MCF 10A (cell line): Measurements from ENCODE around the gene MPDZ. TPM values are rescaled to one million over a fixed set of nuclear protein-coding genes. Genes with fewer than 3 reads are reported as not detected.

Experiments
- BruUV-seq: library from RNA; stranded (reverse); fragments of 400-500 nt; replicated peaks from 2 replicates; lab custom pipeline; 2021; lab: Mats Ljungman, UMichigan
- CTCF ChIA-PET: fragments of 300-600 bp; sonication (Branson Sonifier 250); formaldehyde crosslinking; extraction: SDS; loops from one replicate; lab custom pipeline; 2021; ENCODE audit warnings: antibody characterized with exemption, inconsistent platforms; lab: Yijun Ruan, JAX
- POLR2A ChIA-PET: fragments of 300-600, 350-650 bp; sonication (Branson Sonifier 250); formaldehyde crosslinking; extraction: SDS; loops from one replicate; lab custom pipeline; 2020; ENCODE audit warnings: antibody characterized with exemption, inconsistent platforms; lab: Yijun Ruan, JAX
- DNase-seq: peaks from one replicate; pipeline ENCODE4 v3.0.0-alpha.2; 2018; ENCODE audit not compliant: unreplicated experiment
- H3K27ac Mint-ChIP-seq: one replicate; pipeline ENCODE4 v1.8.0; 2022; ENCODE audit warnings: mild to moderate bottlenecking, low read depth, mixed read lengths; ENCODE audit not compliant: unreplicated experiment
- H3K27me3 Mint-ChIP-seq: one replicate; pipeline ENCODE4 v1.8.0; 2022; ENCODE audit warnings: mixed read lengths; ENCODE audit not compliant: insufficient read depth, unreplicated experiment
- H3K36me3 Mint-ChIP-seq: one replicate; pipeline ENCODE4 v1.8.0; 2022; ENCODE audit warnings: mild to moderate bottlenecking, moderate library complexity, mixed read lengths; ENCODE audit not compliant: insufficient read depth, unreplicated experiment
- H3K4me1 Mint-ChIP-seq: one replicate; pipeline ENCODE4 v1.8.0; 2022; ENCODE audit warnings: mixed read lengths; ENCODE audit not compliant: insufficient read depth, unreplicated experiment
- H3K4me3 Mint-ChIP-seq: one replicate; pipeline ENCODE4 v1.8.0; 2022; ENCODE audit warnings: mild to moderate bottlenecking, moderate library complexity, mixed read lengths; ENCODE audit not compliant: unreplicated experiment
- H3K9me3 Mint-ChIP-seq: one replicate; pipeline ENCODE4 v1.8.0; 2022; ENCODE audit warnings: mixed read lengths; ENCODE audit not compliant: unreplicated experiment
- CTCF ChIP-seq: fragments of 200-600 bp; IDR thresholded peaks from one replicate; pipeline ENCODE4 v1.8.0; 2022; ENCODE audit warnings: antibody characterized with exemption, mild to moderate bottlenecking; ENCODE audit not compliant: unreplicated experiment
- intact Hi-C: fragments of 100-400 bp; cut with micrococcal nuclease; formaldehyde crosslinking; loops from 2 replicates; pipeline ENCODE4 v1.14.1; 2022
- total RNA-seq: library from RNA; stranded (reverse); gene quantifications from 2 replicates; pipeline ENCODE4 v1.2.3, GENCODE V29; 2022

MPDZ gene
- total RNA-seq, 1 experiment from 2014 or later, result 8.8 TPM

- Mint-ChIP-seq H3K9me3 (no peaks in the 10 kb centered on the region), H3K27me3 (no peaks in the 10 kb centered on the region), H3K27ac (no peak overlapping the region), H3K4me3 (no peak overlapping the region), H3K4me1 (no peaks in the 10 kb centered on the region), H3K36me3 (peaks cover 3% of the 10 kb centered on the region)
- no peak for DNase-seq
- POLR2A ChIA-PET, result no interaction called here
- no TSS peak for BruUV-seq
- no peak for TF ChIP-seq CTCF
- intact Hi-C loops, result no loop called here
- CTCF ChIA-PET, result no interaction called here
Measured at GRCh38 chr9:13239660-13240059, 39.8 kb downstream of the MPDZ start.

GRCh38 chr9:13239208-13239607 lies 40.3 kb downstream of the MPDZ start:
- no peak overlapping the region for H3K4me3 Mint-ChIP-seq
- H3K9me3 Mint-ChIP-seq, result no peaks in the 10 kb centered on the region
- TF ChIP-seq CTCF, result no peak
- H3K27ac Mint-ChIP-seq, result no peak overlapping the region
- ChIA-PET POLR2A (no interaction called here), CTCF (no interaction called here)
- peaks cover 5% of the 10 kb centered on the region for H3K36me3 Mint-ChIP-seq
- DNase-seq, result no peak
- no peaks in the 10 kb centered on the region for H3K4me1 Mint-ChIP-seq
- H3K27me3 Mint-ChIP-seq, result no peaks in the 10 kb centered on the region
- no TSS peak for BruUV-seq
- intact Hi-C loops, result no loop called here

GRCh38 chr9:13234932-13235331 lies 44.6 kb downstream of the MPDZ start:
- ChIA-PET POLR2A (interaction anchor here (1.2 kb wide), 1 partner anchor 9 kb away, joined by 3 read pairs; no protein-coding TSS in a partner anchor), CTCF (no interaction called here)
- Mint-ChIP-seq H3K9me3 (no peaks in the 10 kb centered on the region), H3K27ac (no peak overlapping the region), H3K4me3 (no peak overlapping the region), H3K27me3 (no peaks in the 10 kb centered on the region), H3K4me1 (no peaks in the 10 kb centered on the region), H3K36me3 (peaks cover 5% of the 10 kb centered on the region)
- no TSS peak for BruUV-seq
- TF ChIP-seq CTCF, result no peak
- no peak for DNase-seq
- intact Hi-C loops, result no loop called here

- CTCF ChIA-PET, result interaction anchor here (0.6 kb wide), 1 partner anchor 13 kb away, joined by 3 read pairs; no protein-coding TSS in a partner anchor
- H3K36me3 Mint-ChIP-seq, result no peaks in the 10 kb centered on the region
- BruUV-seq, result no TSS peak
- H3K4me1 Mint-ChIP-seq, result no peaks in the 10 kb centered on the region
- H3K9me3 Mint-ChIP-seq, result no peaks in the 10 kb centered on the region
- no peak overlapping the region for H3K4me3 Mint-ChIP-seq
- no peak overlapping the region for H3K27ac Mint-ChIP-seq
- no peak for TF ChIP-seq CTCF
- DNase-seq, result no peak
- POLR2A ChIA-PET, result no interaction called here
- intact Hi-C loops, result no loop called here
- H3K27me3 Mint-ChIP-seq, result no peaks in the 10 kb centered on the region
Measured at GRCh38 chr9:13228431-13228830, 51.1 kb downstream of the MPDZ start.
